Eye (tissue), 1 donor: ENCODE measurements around the gene AIPL1.

Experiments used
- DNase-seq: peaks from one replicate; pipeline ENCODE4 v3.0.0-alpha.2; 2015

The AIPL1 gene

GRCh38 chr17:6413065-6413464, 21.9 kb downstream of the AIPL1 start:
- peak; percentile 57 for DNase-seq

DNA sequence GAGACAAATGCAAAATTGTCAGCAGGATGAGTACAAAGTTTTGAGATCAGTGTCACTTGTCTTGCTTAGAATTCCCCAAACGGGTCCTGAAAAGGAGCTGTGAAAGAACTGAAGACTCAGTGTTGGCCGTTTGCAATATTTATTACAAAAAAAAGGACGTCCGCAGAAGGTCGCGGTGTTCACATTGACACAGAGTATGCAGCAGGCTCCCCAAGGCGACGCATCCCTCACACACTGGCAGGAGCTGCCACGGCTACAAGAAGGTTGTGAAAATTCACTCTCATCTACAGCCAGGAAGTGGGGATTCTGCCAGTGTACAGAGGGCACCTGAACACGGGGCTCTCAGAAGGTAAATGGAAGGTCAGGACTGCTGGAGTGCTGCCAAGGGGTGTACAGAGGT, 26.2 kb downstream of the AIPL1 start:
- no peak for DNase-seq

- no peak for DNase-seq
These were observed 26.6 kb downstream of the AIPL1 start for GRCh38 chr17:6408276-6408675.

- no peak for DNase-seq
These were observed 32.7 kb downstream of the AIPL1 start for GRCh38 chr17:6402258-6402657.

DNA sequence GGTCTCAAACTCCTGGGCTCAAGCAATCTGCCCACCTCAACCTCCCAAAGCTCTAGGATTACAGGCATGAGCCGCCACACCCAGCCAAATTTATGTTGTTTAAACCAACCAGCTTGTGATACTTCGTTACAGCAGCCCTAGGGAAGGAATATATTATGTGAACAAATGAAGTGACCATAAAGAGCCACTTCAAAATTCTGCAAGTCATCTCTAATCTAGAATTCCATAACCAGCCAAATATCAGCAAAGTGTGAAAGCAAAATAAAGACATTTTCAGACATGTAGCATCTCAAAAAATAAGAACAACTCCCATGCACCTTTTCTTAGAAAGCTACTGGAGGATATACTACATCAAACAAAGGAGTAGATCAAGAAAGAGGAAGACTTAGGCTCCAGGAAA, 36.0 kb downstream of the AIPL1 start:
- no peak for DNase-seq

DNA sequence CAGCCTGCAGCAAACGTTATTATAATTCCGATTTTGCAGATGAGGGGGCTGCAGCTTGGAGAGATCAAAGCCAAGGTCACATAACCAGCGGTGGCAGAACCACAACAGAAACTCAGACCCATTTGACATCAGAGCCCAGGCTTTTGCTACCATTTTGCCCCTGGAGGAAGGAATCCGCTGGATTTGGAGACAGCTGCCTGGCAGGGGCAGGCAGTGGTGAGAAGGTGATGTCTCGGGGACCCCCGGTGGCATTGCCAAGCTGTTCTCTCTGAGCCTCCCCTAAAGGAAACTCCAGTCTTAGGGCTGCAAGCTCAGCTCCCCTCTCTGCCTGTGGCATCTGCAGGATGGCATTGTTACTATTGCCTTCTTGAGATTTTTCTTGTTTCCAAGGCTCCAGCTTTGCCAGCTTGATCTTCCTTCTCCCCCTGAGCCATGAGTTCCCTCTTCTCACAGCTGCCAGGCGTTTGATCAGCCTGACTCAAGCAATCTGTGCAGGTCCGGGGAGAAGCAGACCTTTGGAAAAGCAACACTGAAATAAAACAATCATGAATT, 40.8 kb downstream of the AIPL1 start:
- DNase-seq, result no peak

GRCh38 chr17:6393351-6393952, 41.5 kb downstream of the AIPL1 start:
- DNase-seq, result no peak

DNA sequence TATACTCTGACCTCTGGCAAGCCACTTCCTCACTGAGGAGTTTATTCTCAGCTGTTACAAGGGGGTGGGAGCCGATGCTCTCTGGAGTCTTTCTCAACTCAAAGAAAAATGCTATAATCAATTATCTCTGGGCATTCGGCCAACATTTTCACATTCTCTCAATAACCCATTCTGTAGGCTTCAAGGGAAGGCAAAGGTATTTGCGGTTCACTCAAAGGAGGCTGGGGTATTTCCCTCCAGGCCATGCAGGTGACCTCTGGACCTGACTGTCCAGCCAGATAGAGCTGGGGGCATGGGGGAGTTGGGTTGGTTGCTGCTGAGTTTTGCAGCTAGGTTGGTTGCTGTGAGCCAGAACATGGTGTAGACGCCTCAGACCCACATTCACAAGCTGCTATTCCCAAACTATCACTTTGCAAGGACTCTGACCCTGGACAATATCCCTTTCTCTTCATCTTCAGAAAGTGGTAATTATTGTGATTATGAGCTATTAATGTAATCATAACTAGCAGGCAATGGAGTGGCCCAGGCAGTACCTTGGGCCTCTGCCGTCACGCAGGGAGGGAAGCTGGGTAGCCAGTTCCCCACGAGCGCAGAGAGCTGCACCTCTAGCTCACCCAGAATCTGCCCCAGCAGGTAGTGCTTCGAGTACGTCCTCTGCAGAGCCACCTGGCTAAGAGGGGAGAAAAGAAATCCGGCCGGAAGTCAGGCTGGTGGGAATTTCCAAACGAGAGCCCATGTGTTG, 42.1 kb downstream of the AIPL1 start:
- peak; percentile 41 for DNase-seq

- no peak for DNase-seq
These were observed 46.5 kb downstream of the AIPL1 start for GRCh38 chr17:6388416-6388815.

- no peak for DNase-seq
These were observed 47.1 kb downstream of the AIPL1 start for GRCh38 chr17:6387858-6388257.

GRCh38 chr17:6387442-6387841, 47.5 kb downstream of the AIPL1 start:
- DNase-seq, result no peak

- no peak for DNase-seq
These were observed 48.8 kb downstream of the AIPL1 start for GRCh38 chr17:6386041-6386630.

GRCh38 chr17:6384481-6384880, 50.4 kb downstream of the AIPL1 start:
- no peak for DNase-seq

DNA sequence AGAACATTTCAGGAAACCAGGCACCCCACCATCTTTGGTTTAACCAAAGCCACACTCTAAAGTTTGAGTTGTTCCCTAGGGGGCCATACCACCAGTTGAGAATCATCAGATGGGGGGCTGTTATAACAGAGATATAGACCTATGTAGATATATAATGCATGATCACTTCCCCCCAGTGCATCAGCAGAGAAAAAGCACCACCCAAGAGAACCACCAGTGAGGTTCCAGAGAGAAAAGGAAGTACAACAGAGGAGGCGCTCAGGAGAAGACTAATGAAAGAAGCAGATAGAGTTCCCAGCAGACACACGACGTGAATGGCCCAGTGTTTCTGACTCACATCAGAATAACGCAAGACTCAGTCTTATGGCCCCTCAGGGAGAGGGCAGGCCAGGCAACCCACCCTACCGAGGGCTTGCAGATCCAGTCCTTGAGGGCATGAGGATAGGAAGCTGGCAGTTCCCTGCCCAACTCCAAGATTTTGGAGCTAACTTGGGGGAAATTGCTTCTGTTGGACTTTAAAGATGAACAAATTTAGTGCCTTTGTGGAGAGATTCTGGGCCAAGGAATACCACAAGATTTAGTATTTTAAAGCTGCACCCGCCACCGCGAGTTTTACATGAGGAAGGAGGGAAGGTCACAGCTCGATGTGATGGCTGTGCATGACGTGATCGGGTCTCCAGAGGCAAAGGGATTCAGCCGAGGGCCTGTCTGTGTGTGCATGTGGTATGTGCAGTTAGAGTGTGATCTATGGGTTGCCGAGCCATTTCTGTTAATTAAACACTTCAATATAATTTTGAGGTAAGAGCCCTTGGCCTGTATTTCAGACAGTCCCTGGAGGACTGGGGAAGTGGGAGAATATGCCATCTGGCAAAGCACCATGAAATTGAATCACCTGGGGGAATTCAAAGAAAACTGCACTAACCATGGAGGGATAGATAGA, 53.1 kb downstream of the AIPL1 start:
- DNase-seq, result no peak

- DNase-seq, result no peak
These were observed 53.9 kb downstream of the AIPL1 start for GRCh38 chr17:6380915-6381438.

GRCh38 chr17:6377906-6378305, 57.0 kb downstream of the AIPL1 start:
- no peak for DNase-seq

- DNase-seq, result no peak
These were observed 58.0 kb downstream of the AIPL1 start for GRCh38 chr17:6376931-6377361.

DNA sequence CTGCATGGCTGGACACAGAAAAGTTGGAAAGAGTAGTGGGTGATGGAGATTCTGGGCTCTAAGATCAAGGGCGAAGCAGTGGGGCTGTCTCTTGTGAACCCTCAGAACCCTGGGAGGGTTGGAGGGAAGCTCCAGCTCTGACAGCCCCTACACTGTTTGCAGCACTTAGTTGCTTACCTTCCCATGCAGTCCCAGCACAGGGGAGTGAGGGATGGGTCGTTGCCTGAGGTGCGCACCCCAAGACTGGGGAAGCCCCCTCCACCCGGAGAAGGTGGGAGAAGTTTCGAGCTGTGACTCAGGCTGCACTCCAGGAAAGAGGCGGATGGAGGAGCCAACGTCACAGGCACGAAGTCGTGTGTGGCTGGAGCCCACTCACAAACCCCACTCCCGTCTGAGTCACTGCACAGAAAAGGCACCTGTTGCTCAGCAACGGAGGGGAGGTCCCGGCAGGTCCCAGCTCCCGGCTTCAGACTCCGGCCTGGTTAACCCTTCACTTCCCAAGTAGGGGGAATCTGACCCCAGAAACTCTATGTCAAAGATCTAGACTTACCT, 60.1 kb downstream of the AIPL1 start:
- peak; percentile 54 for DNase-seq

- DNase-seq, result no peak
These were observed 60.6 kb downstream of the AIPL1 start for GRCh38 chr17:6374271-6374691.
